CD4-positive, alpha-beta T cell treated with Interleukin-15 for 1 hour (primary cell): ENCODE data around the gene RPRD1A.

Source experiments
- DNase-seq: peaks from one replicate; pipeline ENCODE4 v3.0.0-alpha.2; 2020

RPRD1A gene

DNA sequence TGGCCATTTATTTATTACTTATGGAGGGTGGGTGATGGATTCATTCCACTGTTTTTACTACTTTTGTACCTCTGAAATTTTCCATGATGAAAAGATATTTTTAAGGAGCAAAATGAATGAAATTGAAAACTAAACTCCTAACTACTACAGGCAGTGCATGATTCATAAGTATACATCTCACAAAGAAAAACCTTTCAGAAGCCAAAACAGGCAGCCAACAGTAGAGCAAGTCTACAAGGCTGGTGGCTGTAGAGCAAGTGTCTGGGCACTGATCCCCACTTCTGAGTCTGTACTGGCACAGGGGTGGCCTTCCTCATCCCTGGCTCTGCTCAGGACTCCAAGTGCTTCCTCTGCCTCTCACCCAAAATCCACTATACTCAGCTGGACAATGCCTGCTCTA lies 103.0 kb downstream of the RPRD1A start:
- DNase-seq: no peak

DNA sequence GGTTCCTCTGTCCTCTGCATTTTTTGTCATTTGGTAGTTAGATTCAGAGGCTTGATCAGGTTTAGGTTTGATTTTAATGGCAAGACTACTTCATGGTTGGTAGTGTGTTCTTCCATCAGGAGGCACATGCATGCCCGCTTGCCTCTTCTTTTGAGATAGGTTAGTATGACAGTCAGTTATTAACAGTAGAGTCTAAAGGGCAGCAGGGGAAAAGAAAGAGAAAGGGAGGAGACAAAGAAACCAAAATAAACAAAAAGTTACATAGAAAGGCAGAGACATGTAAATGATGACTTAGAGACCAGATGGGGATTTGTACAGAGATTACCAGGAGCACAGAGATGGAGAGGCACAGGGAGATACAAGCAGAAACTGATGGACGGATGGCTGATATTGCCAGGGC lies 105.0 kb downstream of the RPRD1A start:
- no peak for DNase-seq

DNA sequence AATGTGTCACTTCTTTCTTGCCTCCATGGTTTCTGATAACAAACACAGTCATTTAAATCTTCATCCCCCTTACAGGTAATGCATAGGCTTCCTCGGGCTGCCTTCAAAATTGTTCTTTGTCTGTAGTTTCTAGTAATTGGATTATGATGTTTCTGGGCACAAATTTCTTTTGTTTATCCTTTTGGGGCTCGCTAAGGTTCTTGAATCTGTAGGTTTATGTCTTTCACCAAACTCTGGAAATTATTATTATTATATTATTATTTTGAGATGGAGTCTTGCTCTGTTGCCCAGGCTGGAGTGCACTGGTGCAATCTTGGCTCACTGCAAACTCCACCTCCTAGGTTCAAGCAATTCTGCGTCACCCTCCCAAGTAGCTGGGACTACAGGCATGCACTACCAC lies 111.1 kb downstream of the RPRD1A start:
- no peak for DNase-seq

DNA sequence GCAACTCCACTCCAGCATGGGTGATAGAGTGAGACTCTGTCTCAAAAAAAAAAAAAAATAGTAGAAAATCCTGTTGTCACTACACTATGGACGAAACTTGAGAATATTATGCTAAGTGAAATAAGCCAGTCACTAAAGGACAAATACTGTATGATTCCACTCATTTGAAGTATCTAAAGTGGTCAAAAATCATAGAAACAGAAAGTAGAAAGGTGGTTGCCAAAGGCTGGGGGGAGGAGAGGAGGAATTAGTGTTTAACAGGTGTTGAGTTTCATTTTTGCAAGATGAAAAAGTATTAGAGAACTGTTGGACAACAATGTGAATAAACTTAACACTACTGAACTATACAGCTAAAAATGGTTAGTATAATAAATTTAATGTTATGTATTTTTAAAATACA lies 113.7 kb downstream of the RPRD1A start:
- DNase-seq: no peak

DNA sequence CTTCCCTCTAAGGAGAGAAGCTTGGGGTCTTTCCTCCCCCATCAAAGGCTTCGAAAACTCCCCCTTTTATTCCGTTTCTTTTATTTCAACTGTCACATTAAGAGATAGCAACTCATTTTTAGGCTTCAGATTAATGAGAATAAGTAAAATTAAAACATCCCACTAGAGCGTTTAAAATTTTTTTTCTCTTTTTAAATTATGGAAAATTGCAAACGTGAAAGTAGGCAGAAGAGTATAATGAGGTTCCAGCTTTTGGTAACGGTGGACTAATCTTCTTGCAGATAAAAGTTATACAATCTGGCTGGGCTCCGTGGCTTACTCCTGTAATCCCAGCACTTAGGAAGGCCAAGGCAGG lies 116.8 kb downstream of the RPRD1A start:
- DNase-seq: no peak

DNA sequence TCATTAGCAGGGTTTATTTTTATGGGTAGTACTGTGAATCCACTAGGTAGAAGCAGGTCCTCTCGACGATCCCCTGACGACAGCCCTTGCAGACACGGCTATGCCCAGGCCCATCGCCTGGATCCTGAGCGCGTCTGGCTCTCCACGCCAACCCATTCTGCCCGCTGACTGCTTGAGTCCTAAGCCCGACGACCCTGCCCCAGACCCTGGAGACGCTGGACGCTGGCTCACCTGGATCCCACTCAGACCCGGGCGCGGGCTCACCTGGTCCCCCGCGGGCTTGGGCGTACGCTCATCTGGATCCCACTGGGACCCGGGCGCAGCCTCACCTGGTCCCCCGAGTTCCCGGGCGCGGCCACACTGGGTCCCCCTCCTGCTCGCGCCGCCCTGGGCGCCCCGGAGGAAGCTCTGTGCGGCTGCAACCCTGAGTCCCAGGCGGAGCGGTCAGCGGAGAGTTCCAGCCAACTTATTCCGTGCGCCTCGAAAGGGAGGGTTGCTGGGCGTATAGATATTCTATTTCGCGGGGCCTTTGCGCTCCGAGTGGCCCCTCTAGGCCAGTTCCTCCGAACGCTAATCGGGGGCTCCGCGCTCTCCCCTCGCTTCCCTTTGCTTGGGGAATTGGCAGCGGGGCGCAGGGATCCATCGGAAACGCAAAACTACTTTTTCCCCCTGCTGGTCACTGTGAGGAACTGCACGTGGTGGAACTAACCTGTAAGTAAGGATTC lies 117.3 kb downstream of the RPRD1A start:
- DNase-seq: peak; percentile 26

DNA sequence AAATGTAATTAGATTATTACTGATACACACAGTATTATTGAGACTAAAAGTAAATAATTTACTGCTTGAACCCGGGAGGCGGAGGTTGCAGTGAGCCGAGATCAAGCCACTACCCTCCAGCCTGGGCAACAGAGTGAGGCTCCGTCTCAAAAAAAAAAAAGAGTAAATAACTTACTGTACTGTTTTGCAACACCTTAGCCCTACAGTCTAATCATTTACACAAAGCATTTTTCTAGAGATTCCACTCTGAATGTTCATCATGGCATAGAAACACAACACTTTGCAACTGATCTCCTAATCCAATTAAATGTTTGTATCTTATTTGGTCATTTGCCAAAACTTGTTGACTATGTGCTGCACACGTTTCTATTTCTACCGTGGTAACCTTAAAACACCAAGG lies 118.3 kb downstream of the RPRD1A start:
- no peak for DNase-seq

DNA sequence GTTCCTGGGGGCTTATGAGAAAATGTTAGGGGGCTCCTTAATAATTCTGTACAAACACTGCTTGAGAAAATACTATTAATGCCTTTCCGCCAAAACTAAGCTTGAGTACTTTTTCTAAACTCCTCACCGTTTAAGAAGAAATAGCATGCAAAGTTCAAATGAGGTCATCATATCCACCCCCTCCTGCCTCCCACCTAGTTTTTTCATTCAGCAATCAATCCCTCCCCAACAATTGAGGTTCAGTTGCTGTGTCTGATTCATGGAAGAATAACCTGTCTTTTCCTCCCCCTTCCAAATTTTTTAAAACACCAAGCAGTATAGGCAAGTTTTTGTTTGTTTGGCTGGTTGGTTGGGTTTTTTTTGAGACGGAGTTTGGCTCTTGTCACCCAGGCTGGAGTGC lies 119.3 kb downstream of the RPRD1A start:
- DNase-seq: no peak

DNA sequence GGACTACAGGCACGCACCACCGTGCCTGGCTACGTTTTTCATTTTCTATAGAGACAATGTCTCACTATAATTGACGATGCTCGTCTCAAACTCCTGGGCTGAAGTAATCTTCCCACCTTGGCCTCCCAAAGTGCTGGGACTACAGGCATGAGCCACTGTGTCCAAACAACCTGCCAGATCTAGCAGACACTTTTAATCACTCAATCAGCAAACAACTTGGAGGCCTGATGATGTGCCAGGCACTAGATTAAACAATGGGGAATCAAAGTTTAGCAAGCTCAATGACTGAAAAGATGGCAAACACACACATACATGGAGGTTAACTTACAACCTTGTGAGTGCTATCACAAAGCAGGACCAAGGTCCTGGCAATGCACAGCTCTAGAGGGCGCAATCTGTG lies 124.7 kb downstream of the RPRD1A start:
- no peak for DNase-seq

DNA sequence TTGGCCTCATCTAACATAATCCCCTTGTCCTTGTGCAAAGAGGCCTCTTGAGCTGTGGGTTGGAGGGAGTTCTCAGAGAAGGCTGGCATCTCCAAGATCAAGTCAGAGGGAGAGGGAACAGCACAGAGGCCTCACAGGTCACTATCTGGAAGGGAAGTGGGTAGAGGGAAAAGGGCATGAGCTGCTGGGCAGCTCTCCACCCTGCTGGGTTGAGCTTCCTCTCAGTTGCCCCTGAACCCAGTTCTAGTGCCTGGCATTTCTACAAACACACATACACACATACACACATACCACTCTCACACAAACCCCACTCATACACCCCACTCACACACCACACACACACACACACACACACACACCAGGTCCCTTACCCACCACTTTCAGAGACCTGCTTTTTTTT lies 125.2 kb downstream of the RPRD1A start:
- no peak for DNase-seq

DNA sequence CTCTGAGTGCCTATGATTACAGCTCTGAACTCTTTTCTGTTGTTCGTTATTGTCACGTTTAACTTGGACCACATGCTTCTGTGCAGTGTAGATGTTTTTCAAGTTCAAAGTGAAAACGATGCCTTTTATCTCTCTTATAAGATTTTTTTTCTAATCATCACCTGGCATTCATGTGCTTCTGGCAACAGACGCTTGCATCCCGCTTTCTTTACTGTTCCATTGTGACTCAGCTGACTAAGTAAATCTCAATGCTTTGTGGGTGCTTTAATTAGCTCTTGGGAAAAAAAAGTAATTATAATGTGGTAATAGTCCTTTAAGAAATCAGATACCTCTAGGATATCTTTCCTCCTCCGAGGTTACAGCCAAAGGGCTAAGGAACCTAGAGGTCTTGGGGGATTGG lies 126.1 kb downstream of the RPRD1A start:
- no peak for DNase-seq
